ENCODE data around the gene FBXL16.

GRCh38 chr16:739560-740458, 34.2 kb upstream of the FBXL16 start:
- no peak for TF ChIP-seq EZH2 (optimal IDR thresholded peaks at IDR 0.05; ENCODE audit: low read depth, low read length)
- TF ChIP-seq, protein P1, sequence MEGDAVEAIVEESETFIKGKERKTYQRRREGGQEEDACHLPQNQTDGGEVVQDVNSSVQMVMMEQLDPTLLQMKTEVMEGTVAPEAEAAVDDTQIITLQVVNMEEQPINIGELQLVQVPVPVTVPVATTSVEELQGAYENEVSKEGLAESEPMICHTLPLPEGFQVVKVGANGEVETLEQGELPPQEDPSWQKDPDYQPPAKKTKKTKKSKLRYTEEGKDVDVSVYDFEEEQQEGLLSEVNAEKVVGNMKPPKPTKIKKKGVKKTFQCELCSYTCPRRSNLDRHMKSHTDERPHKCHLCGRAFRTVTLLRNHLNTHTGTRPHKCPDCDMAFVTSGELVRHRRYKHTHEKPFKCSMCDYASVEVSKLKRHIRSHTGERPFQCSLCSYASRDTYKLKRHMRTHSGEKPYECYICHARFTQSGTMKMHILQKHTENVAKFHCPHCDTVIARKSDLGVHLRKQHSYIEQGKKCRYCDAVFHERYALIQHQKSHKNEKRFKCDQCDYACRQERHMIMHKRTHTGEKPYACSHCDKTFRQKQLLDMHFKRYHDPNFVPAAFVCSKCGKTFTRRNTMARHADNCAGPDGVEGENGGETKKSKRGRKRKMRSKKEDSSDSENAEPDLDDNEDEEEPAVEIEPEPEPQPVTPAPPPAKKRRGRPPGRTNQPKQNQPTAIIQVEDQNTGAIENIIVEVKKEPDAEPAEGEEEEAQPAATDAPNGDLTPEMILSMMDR (IDR thresholded peaks at IDR 0.05; ENCODE audit: low read length), result no peak
- TF ChIP-seq EZH2phosphoT487 (IDR thresholded peaks at IDR 0.05; ENCODE audit: low read length), result no peak
